Activated naive CD8-positive, alpha-beta T cell treated with anti-CD3 and anti-CD28 coated beads, Interleukin-2, amount 10 ng/mL, durations not matched to agents 7 days and 5 days (primary cell): ENCODE data around the gene PAK6. TPM values are rescaled to one million over a fixed set of nuclear protein-coding genes. Genes with fewer than 3 reads are reported as not detected.
A peak's percentile ranks its signal among the peaks of the same experiment; 100 is the strongest.

Experiments
- ATAC-seq: fragments of 150-1000 bp; cut with Tn5 transposase; one replicate; pipeline ENCODE4 v1.10.0; 2021; ENCODE audit warnings: low read depth, moderate library complexity
- POLR2A ChIA-PET: fragments of 350-600 bp; sonication (Branson Sonifier 250); formaldehyde crosslinking; loops from one replicate; lab custom pipeline; 2021; ENCODE audit warnings: antibody characterized with exemption; lab: Charles Lee
- DNase-seq: peaks from one replicate; pipeline ENCODE4 v3.0.0; 2021
- H3K27ac Mint-ChIP-seq: one replicate; pipeline ENCODE4 v1.8.0; 2022; ENCODE audit warnings: mild to moderate bottlenecking, mixed read lengths
- H3K27me3 Mint-ChIP-seq: one replicate; pipeline ENCODE4 v1.8.0; 2022; ENCODE audit warnings: mild to moderate bottlenecking, moderate library complexity, mixed read lengths
- H3K36me3 Mint-ChIP-seq: one replicate; pipeline ENCODE4 v1.8.0; 2021; ENCODE audit warnings: mild to moderate bottlenecking, mixed read lengths
- H3K4me1 Mint-ChIP-seq: one replicate; pipeline ENCODE4 v1.8.0; 2021; ENCODE audit warnings: mixed read lengths
- H3K4me3 Mint-ChIP-seq: one replicate; pipeline ENCODE4 v1.8.0; 2022; ENCODE audit warnings: mild to moderate bottlenecking, moderate library complexity, mixed read lengths
- H3K9me3 Mint-ChIP-seq: one replicate; pipeline ENCODE4 v1.8.0; 2021; ENCODE audit warnings: mixed read lengths
- total RNA-seq, 2 experiments: library from RNA; stranded (reverse); gene quantifications; one replicate each; pipeline ENCODE4 v1.2.3, GENCODE V29; 2021

The PAK6 gene
- total RNA-seq, 2 experiments from 2014 or later: 0.91 to 1.3 TPM

DNA sequence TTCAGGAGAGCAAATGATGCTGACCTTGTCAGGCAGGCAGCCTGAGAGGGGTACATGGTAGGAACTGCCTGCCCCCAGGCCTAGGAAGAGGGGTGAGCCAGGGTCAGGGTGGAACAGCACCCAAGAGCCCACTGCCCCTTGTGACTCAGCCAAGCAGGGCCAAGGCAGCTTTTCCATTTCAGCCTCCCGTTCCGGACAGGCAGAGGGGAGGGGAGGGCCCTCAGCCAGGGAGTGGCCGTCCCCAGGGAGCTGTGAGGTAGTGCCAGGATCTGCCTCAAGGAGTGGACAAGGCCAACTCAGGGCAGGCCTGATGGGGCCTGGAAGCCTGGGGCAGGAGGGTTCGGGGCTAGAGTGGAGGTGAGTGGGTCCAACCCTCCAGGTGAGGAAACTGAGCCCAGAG, 49.1 kb downstream of the PAK6 start:
- Mint-ChIP-seq H3K4me3 (no peak overlapping the region), H3K27me3 (peaks cover 15% of the 10 kb centered on the region), H3K9me3 (no peaks in the 10 kb centered on the region), H3K36me3 (no peaks in the 10 kb centered on the region), H3K27ac (no peak overlapping the region), H3K4me1 (no peaks in the 10 kb centered on the region)
- POLR2A ChIA-PET: interaction anchor here (4.0 kb wide), 1 partner anchor 20 kb away, joined by 24 read pairs; the partner anchor contains the start of gene PLCB2
- ATAC-seq (no peak), DNase-seq (no peak)

DNA sequence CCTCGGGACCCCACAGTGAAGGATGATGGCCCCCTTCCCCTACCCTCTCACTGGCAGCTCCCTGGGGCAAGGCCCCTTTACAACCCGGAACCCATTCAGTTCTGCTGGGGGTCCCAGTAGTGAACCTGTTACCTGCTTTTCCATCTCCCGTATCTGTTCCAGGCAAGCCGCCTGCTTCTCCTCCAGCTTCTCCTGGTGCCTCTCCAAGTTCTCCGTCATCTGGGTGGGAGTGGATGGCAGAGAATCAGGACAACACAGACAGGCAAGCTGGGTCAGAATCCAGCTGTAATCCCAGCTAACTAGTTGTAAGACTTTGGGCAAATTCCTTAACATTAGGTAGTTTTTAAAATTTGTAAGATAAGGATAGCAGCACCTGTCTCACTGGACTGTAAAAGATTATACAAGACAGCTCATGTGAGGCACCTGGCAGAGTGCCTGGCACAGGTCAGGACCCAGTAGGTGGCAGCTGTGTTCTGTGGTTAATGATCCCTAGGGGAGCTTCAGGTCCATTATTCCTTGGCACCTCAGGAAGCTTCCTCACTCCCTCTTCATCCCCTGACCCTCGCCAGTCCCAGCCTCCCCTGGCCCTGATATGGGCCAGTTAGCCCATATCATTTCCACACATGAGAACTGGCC, 50.4 kb downstream of the PAK6 start:
- POLR2A ChIA-PET: interaction anchor here (4.0 kb wide), 1 partner anchor 19 kb away, joined by 24 read pairs; the partner anchor contains the start of gene PLCB2

DNA sequence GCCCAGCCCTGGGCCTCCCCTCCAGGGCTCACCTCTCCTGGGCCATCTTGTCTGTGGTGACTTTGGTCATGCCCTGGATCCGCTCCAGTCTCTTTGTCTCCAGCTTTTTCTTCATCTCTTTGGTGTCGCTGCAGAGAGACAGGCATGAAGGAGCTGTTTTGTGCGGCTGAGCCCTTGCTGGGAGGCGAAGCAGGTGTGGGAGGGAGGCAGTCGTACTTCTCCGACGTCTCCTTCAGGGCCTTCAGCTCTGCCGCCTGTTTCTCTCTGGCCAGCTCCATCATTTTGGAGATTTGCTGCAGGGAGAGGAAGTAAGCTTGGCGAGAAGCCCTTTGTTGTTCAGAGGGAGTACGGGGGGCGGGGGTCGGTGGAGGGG, 51.7 kb downstream of the PAK6 start:
- no peak overlapping the region for H3K27ac Mint-ChIP-seq
- peaks cover 4% of the 10 kb centered on the region for H3K36me3 Mint-ChIP-seq
- H3K4me3 Mint-ChIP-seq: no peak overlapping the region
- H3K9me3 Mint-ChIP-seq: no peaks in the 10 kb centered on the region
- no peaks in the 10 kb centered on the region for H3K4me1 Mint-ChIP-seq
- ATAC-seq: no peak
- no peaks in the 10 kb centered on the region for H3K27me3 Mint-ChIP-seq
- POLR2A ChIA-PET: interaction anchor here (4.0 kb wide), 1 partner anchor 17 kb away, joined by 24 read pairs; the partner anchor contains the start of gene PLCB2
- DNase-seq: no peak

More for the DNA sequence above, 50.4 kb downstream of the PAK6 start:
- H3K36me3 Mint-ChIP-seq: peaks cover 1% of the 10 kb centered on the region
- no peak for ATAC-seq
- no peak overlapping the region for H3K4me3 Mint-ChIP-seq
- H3K27me3 Mint-ChIP-seq: peaks cover 5% of the 10 kb centered on the region
- no peak for DNase-seq
- H3K27ac Mint-ChIP-seq: no peak overlapping the region
- H3K9me3 Mint-ChIP-seq: no peaks in the 10 kb centered on the region
- H3K4me1 Mint-ChIP-seq: no peaks in the 10 kb centered on the region

DNA sequence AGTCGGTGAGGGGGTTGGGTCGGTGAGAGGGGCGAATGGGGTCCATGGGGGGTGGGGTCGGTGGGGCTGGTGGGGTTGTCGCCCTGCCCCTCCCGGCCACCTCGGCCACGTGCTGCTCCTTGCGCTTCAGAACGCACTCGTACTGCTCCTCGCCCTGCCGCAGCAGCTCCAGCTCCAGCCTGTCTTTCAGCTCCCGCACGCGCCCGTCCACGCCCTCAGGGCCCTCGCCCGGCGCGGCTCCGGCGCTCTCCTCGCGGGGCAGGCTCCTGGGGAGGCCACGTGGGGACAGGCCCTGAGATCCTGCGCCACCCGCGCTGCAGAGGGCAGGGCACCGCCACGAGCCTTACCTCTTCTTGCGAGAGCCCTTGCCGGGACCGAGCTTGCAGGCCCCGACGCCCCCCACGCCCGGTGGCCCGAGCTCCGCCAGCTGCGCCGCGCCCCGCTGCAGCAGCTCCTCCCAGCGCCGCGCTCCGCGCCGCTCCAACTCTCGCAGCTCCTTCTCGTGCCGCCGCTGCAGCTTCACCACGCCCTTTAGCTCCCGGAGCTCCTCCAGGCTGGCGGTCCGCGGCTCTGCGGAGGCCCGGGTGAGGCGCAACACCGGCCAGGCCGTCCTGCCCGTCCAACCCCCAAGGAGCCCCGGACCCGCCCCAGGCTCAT, 52.2 kb downstream of the PAK6 start:
- no peaks in the 10 kb centered on the region for H3K9me3 Mint-ChIP-seq
- ATAC-seq (no peak), DNase-seq (no peak)
- H3K4me1 Mint-ChIP-seq: no peaks in the 10 kb centered on the region
- POLR2A ChIA-PET: interaction anchor here (4.0 kb wide), 1 partner anchor 17 kb away, joined by 24 read pairs; the partner anchor contains the start of gene PLCB2
- H3K27ac Mint-ChIP-seq: no peak overlapping the region
- H3K4me3 Mint-ChIP-seq: no peak overlapping the region
- H3K36me3 Mint-ChIP-seq: peaks cover 6% of the 10 kb centered on the region
- no peaks in the 10 kb centered on the region for H3K27me3 Mint-ChIP-seq

DNA sequence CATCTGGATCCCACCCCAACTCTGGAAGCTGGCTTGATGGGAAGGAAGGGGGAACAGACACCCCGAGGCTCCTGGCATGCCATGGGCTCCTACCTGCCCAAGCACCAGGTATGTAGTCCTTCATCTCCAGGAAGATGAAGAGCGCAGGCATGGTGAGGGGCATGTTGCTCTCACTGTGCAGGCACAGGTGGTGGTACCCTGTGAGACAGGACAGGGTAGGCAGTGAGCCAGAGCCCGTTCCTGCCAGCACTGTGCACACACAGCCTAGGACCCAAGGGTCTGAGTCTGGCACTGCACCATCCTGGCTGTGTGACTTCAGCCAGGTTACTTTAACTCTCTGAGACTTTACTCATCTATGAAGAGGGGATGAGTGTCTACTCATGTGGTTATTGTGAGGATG, 53.4 kb downstream of the PAK6 start:
- Mint-ChIP-seq H3K36me3 (peaks cover 8% of the 10 kb centered on the region), H3K27ac (no peak overlapping the region), H3K4me1 (no peaks in the 10 kb centered on the region), H3K4me3 (no peak overlapping the region), H3K27me3 (no peaks in the 10 kb centered on the region), H3K9me3 (no peaks in the 10 kb centered on the region)
- no peak for ATAC-seq
- no peak for DNase-seq
- POLR2A ChIA-PET: no interaction called here

DNA sequence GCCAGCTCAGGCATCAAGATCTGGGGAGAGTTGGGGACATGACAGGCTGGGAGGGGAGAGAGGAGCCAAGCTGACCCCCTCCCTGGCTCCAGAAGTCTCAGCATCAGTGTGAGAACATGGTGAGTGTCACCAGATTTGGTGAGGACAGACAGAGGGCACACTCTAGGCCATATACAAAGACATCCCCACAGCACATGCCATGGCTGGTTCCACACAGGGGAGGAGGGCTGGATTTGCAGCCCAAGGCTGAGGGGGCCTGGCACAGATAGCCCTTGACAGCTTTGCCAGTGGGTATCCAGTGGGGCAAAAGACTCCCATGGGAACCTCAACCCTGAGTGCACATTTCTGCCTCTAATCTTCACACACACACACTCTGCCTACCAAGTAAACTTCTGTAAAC, 54.1 kb downstream of the PAK6 start:
- no peak overlapping the region for H3K27ac Mint-ChIP-seq
- ATAC-seq: no peak

DNA sequence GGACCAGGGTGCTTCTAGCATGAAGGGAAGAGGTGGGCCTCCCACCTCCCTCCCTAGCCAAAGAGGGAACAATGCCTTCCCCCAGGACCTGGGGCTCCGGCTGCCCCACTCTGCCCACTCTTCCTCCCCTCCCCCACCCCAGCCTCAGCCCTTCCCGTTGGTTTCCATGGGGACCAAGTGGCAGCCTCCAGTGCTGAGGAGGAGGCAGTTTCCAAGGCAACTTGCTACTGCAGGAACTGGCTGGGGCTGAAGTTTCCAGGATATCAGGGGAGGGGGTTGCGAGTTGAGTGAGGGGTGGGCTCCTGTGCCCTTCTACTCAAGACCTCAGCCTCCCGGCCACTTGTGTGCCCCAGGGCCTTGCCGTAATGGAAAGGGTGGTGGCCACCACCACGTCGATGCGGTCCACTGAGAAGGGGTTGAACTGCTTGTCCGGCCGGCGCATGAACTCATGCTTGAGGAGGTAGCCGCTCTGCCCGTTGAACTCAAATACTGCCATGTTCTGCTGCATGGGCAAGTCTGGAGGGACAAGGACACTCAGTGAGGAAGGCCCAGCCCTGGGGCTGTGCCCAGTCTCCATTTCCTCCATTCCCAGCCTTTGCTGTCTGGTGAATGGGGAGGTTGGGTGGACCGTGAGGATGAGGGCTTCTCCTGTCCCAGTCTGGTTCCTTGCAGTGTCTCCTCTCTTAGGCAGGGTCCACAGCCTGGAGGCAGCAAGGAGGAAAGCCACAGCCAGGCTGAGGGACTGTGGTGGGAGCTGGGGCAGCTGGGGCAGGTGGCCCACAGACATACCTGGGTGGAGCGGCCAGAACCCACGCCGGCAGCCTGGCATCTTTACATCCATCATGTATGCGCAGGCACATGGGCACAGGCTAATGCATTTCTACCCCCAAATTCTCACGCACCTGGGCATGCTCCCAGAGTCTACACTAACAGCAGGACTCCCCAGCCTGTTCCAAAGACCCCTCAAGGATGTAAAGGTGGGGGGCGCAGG, 55.3 kb downstream of the PAK6 start:
- no peak for DNase-seq
- no peaks in the 10 kb centered on the region for H3K27me3 Mint-ChIP-seq
- ATAC-seq: no peak
- no peak overlapping the region for H3K4me3 Mint-ChIP-seq
- H3K36me3 Mint-ChIP-seq: peaks cover 14% of the 10 kb centered on the region
- no peak overlapping the region for H3K27ac Mint-ChIP-seq
- POLR2A ChIA-PET: interaction anchor here (2.7 kb wide), 1 partner anchor 14 kb away, joined by 14 read pairs; the partner anchor contains the start of gene PLCB2
- no peaks in the 10 kb centered on the region for H3K9me3 Mint-ChIP-seq
- H3K4me1 Mint-ChIP-seq: no peaks in the 10 kb centered on the region

More for the DNA sequence above, 54.1 kb downstream of the PAK6 start:
- no peak for DNase-seq
- Mint-ChIP-seq H3K9me3 (no peaks in the 10 kb centered on the region), H3K27me3 (no peaks in the 10 kb centered on the region), H3K4me1 (no peaks in the 10 kb centered on the region), H3K36me3 (peaks cover 10% of the 10 kb centered on the region), H3K4me3 (no peak overlapping the region)
- POLR2A ChIA-PET: no interaction called here

DNA sequence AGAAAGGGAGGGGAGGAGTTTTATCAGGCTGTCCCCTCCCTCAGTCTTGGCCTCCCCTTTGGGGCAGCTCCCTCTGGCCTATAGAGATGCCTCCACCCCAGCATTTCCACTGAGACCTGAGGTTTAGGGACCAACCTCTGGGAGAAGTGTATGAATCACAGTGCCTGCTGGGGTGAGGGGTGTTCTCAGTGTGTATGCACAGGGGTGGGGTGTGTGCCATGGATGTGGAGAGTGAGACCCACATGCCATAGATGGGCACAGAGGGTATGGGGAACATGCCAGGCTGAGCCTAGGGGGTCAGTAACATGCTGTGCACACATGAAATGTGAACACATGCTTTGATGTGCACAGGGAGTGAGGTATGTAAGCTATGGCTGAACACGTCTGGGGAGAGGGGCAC, 56.4 kb downstream of the PAK6 start:
- Mint-ChIP-seq H3K4me3 (no peak overlapping the region), H3K27ac (no peak overlapping the region), H3K36me3 (peaks cover 22% of the 10 kb centered on the region), H3K27me3 (no peaks in the 10 kb centered on the region), H3K9me3 (peaks cover 1% of the 10 kb centered on the region), H3K4me1 (no peaks in the 10 kb centered on the region)
- POLR2A ChIA-PET: interaction anchor here (2.7 kb wide), 1 partner anchor 13 kb away, joined by 14 read pairs; the partner anchor contains the start of gene PLCB2
- ATAC-seq (no peak), DNase-seq (no peak)

DNA sequence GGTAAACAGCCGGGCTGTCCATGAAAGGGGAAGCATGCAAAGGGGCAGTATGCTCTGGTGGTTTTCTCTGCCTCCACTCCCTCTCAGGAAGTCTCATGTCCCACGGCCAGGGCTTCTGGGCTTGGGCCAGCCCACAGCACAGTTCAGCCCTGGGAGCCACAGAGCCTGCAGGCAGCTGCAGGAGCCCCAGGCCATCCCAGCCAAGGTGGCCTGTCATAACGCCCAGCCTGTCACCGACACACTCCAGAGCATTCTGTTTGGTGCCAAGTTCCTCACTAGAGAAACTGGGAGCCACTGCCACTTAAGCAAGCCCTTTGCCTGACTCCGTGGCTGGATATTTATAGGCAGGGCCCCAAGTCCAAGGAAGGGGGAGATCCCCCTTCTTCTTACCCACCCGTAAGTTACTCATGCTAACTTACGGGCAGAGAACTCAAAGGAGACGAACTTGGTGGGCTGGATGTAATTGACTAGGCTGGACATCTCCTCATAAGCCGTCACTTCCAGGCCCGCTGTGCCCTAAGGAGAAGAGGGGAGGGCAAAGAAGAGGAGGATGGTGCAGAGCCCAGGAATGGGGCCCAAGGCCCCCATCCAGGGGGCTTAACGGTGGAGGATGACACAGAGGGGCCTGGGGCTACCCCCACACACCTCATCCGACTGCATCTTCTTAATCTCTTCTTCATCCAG, 57.2 kb downstream of the PAK6 start:
- no peak for ATAC-seq

DNA sequence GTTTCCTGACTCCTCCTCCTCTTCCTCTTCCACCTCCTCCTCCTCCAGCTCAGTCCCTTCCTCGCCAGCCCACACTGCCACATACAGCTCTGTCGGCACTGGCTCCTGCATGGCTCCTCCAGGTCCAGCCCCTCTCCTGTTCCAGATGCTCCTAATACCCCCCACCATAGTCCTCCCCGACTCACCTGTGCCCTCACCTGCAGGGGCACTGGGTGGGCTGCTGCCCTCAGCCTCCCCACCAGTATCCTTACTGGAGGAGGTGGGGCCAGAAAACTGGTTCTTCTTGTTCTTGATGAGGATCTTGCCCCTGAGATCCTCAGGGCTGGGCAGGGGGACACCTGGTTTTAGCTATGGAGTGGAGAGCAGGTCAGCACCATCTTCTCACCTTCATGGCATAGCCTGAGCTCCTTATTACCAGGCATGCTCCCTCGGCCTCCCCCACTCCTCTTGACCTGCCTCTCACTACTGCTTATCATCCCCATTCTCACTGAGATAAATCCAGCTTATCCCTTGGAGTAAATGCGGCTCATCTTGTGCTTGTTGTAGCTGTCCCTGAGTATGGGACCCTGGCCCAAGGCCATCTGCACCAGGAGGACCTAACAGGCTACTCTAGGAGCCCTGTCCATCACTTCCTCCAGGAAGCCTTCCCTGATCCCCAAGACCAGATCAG, 57.8 kb downstream of the PAK6 start:
- peaks cover 6% of the 10 kb centered on the region for H3K9me3 Mint-ChIP-seq
- H3K4me1 Mint-ChIP-seq: no peaks in the 10 kb centered on the region
- peak overlapping the region; percentile 28 for H3K27ac Mint-ChIP-seq
- H3K27me3 Mint-ChIP-seq: no peaks in the 10 kb centered on the region
- DNase-seq (no peak), ATAC-seq (no peak)
- POLR2A ChIA-PET: interaction anchor here (2.7 kb wide), 1 partner anchor 11 kb away, joined by 14 read pairs; the partner anchor contains the start of gene PLCB2
- peaks cover 35% of the 10 kb centered on the region for H3K36me3 Mint-ChIP-seq
- H3K4me3 Mint-ChIP-seq: no peak overlapping the region

More for the DNA sequence above, 57.2 kb downstream of the PAK6 start:
- POLR2A ChIA-PET: interaction anchor here (2.7 kb wide), 1 partner anchor 12 kb away, joined by 14 read pairs; the partner anchor contains the start of gene PLCB2
- Mint-ChIP-seq H3K27ac (no peak overlapping the region), H3K36me3 (peaks cover 30% of the 10 kb centered on the region), H3K4me3 (no peak overlapping the region), H3K4me1 (no peaks in the 10 kb centered on the region), H3K9me3 (peaks cover 4% of the 10 kb centered on the region), H3K27me3 (no peaks in the 10 kb centered on the region)
- DNase-seq: no peak

DNA sequence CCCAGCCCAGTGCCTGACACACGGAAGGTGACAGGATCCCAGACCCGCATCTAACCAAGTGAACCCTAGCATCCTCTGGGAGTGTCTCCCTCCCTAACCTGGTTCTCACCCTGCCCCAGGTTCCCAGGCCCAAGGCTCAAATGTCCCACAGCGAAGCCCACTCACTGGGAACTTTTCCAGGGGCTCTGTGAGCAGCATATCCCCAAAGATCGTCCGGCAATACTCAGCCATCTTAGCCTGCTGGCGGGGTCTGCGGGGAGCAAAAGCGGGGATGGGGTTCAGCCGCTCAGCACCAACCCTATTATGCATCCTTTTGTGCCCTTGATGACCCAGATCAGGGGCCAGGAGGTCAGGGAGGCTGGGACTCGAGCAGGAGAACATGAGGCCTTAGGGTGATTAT, 58.5 kb downstream of the PAK6 start:
- Mint-ChIP-seq H3K4me1 (no peaks in the 10 kb centered on the region), H3K36me3 (peaks cover 40% of the 10 kb centered on the region), H3K27ac (no peak overlapping the region), H3K27me3 (no peaks in the 10 kb centered on the region), H3K9me3 (peaks cover 6% of the 10 kb centered on the region), H3K4me3 (no peak overlapping the region)
- POLR2A ChIA-PET: interaction anchor here (2.7 kb wide), 1 partner anchor 11 kb away, joined by 14 read pairs; the partner anchor contains the start of gene PLCB2
- DNase-seq (no peak), ATAC-seq (no peak)
